ENCODE data around the gene GABRR1.

GRCh38 chr6:89205819-89206218, 11.3 kb downstream of the GABRR1 start:
- no peak for TF ChIP-seq SUZ12 (IDR thresholded peaks at IDR 0.05; ENCODE audit: extremely low read depth, insufficient read depth, insufficient read length)
- TF ChIP-seq YY1 (IDR thresholded peaks at IDR 0.05; ENCODE audit: insufficient read depth, insufficient read length) = no peak

Data from NT2/D1 (cell line).